GM18499 (cell line): ENCODE data around the gene STK25.

Experiments
- ATAC-seq: cut with Tn5 transposase; IDR thresholded peaks from one replicate; pipeline ENCODE4 v1.9.1; 2021; ENCODE audit warnings: moderate number of reproducible peaks; ENCODE audit not compliant: insufficient read depth, unreplicated experiment

Gene STK25

DNA sequence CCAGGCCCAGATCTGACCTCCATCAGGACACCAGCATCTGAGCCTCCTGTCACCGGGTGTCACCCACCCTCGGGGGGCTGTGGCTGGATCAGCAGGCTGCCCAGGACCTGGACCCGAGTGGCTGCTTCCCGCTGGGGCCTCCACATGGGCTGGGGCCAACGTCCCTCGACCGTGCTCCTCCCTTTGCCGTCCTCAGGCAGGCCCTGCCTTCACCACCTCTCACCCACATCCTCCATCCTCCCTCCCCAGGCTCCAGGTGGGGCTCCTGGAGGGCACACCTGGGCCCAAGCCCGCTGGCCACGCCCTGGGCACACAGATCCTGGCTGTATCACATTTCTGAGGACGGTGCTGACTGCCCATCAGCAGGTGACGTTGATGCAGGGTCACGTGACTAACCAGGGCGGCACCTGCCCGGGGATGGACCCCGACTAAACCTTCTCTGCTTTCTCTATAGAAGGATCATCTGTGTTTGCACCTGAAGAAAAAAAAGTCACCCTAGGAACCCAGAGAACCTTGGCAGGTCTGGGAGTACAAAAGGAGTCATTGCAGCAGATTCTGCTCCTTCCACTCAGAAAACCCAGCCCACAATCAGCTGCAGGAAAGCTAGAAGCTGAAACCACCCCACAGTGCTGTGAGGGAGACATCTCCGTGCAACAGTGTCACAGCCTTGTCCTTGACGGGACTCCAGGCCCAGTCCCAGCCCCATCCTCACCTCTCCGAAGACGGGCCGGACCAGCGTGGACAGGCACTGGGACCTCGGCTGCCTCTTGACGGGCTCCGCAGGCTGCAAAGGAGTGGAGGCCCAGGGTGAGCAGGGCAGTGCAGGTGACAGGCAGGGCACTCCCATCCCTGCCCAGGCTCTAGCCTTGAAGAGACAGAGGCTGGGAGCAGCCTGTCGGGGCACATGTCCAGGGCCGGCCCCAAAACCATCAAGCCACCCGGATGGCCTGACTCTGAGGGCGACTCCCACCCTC, 11.2 kb downstream of the STK25 start:
- no peak for ATAC-seq

DNA sequence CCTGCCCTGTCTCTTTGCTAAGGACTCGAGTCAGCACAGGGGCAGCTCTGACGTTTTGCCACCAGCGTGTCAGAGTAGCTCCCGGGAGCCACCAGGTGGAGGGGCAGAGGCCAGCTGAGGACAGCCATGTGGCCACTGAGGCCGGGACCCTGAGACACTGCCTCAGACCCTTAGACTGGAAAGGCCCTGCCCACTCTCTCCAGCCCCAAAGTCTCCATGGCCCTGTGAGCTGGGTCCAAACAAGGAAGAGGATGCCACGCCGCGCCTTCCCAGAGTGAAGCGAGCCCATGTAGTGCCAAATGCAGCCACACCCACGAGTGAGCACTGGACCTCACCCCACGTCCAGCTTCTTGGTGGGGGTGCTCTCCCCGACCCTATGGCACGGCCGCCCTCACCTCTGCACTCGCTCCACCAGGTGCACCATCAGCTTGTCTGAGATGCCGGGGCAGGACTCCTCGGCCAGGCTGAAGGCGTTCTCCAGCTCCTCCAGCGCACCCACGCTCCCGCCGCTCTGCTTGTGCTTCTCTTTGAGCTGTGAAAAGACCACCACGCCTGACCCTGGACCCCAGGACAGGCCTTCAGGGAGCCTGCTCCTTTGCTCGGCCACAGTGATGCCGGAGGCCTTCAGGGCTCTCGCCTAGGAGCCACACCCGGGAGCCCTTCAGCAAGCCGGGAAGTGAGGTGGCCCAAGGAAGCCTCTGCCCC, 12.2 kb downstream of the STK25 start:
- no peak for ATAC-seq

GRCh38 chr2:241495172-241496002, 13.0 kb downstream of the STK25 start:
- ATAC-seq: no peak

GRCh38 chr2:241494311-241494908, 14.0 kb downstream of the STK25 start:
- no peak for ATAC-seq

DNA sequence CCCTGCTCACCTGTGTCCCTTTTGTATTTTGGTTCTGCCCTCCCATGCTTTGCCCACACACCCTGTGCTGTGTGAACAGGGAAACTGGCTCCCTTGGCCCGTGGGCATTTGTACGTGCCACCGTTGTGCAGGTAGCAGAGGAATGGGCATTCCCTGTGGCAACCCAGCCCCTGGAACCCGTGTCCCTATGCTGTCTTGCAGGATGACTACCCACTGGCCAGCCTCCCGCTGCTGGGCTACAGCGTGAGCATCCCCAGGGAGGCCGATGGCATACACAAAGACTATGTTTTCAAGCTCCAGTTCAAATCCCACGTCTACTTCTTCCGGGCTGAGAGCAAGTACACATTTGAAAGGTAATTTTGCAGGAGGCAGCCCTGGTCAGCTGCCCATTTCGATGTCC, 15.3 kb downstream of the STK25 start:
- ATAC-seq: no peak

DNA sequence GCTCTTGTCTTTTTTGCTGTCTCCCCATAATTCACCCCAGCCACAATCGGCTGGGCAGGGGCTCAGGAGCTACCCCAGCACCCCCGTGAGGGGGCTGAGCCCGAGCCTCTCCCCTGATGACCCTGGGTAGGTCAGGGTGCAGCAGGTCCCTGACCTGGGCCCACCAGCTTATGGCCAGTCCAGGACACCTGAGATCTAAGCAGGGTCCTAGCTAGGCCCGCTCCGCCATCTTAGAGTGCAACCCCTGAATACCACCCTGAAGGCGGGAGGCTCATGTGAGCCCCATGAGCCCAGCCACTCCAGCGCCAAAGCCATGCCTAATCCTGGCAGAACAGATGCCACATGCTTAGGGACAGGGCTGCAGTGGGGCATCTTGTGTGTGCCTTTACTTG, 16.2 kb downstream of the STK25 start:
- no peak for ATAC-seq

GRCh38 chr2:241491549-241492173, 16.7 kb downstream of the STK25 start:
- ATAC-seq: no peak

GRCh38 chr2:241490825-241491506, 17.4 kb downstream of the STK25 start:
- ATAC-seq: no peak

DNA sequence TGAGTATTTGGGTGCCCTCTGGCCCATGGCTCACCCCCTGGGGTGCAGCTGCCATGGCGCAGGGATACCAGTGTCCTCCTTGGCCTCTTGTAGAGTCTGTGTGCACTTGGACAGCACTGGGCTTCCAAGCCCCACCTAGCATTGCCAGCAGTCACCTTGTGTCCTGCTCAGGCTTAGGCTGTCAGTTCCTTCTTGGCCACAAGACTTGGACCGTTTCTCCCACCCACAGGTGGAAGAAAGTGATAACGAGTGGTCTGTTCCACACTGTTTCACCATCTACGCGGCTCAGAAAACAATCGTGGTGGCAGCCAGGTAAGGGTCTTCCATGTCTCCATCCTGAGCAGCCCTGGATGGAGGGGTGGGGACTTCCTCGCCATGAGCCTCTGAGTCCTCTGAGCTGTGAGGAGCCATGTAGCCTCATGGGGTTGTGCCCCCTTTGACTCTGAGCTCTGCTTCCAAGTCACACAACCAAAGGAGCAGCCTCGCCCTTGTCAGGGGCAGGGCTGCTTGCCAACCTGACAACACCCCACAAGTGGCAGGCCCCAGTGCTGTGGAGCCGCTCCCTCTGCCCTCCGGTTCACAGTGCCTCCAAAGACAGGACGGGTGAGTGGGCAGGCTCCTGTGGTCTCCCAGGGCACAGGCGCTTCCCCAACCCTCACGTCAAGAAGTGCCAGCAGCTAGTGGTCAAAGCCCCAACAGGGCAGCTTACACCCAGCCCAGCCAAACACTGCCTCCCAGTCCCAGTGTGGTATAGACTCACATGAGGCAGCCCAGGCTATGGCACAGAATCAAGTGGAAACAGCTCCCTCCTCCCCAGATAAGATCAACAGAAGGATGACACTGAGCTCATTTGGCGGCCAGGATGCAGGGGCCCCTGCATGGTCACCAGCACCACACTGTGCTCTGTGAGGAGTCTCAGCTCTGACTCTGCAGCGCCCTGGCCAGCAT, 18.4 kb downstream of the STK25 start:
- no peak for ATAC-seq

DNA sequence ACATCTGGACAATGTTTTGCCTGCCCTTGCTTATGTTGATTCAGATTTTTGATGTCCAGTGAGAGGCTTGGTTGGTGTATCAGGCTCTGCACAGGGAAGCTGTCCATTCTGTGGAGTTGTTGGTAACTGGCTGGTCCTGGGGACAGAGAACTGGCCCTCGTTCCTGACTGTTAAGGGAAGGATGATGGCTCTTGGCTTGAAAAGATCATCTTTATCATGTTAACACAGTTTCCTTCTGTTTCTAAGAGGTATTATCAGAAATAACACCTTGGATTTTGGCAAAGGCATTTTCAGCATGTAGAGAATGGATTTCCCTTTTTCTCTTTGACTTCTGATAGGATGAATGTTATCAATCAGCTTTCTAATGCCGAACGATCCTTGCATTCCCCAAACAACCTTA, 19.3 kb downstream of the STK25 start:
- ATAC-seq: no peak

DNA sequence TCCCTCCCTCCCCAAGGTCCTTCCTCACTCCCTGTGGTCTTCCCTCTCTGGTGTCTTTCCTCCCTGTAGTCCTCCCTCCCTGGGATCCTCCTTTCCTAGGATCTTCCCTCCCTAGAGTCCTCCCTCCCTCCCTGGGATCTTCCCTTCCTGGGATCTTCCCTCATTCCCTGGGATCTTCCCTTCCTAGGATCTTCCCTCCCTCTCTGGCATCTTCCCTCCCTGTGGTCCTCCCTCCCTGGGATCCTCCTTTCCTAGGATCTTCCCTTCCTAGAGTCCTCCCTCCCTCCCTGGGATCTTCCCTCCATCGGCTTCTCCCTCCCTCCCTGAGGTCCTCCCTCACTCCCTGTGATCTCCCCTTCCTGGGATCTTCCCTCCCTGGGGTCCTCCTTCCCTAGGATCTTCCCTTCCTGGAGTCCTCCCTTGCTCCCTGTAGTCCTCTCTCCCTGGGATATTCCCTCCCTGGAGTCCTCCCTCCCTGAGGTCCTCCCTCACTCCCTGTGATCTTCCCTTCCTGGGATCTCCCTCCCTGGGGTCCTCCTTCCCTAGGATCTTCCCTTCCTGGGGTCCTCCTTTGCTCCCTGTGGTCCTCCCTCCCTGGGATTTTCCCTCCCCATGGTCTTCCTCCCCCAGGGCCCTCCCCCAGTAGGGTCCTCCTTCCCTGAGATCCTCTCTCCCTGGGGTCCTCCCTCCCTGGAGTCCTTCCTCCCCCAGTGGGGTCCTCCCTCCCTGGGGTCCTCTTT, 23.0 kb downstream of the STK25 start:
- no peak for ATAC-seq

GRCh38 chr2:241483305-241483704, 25.1 kb downstream of the STK25 start:
- ATAC-seq: no peak

DNA sequence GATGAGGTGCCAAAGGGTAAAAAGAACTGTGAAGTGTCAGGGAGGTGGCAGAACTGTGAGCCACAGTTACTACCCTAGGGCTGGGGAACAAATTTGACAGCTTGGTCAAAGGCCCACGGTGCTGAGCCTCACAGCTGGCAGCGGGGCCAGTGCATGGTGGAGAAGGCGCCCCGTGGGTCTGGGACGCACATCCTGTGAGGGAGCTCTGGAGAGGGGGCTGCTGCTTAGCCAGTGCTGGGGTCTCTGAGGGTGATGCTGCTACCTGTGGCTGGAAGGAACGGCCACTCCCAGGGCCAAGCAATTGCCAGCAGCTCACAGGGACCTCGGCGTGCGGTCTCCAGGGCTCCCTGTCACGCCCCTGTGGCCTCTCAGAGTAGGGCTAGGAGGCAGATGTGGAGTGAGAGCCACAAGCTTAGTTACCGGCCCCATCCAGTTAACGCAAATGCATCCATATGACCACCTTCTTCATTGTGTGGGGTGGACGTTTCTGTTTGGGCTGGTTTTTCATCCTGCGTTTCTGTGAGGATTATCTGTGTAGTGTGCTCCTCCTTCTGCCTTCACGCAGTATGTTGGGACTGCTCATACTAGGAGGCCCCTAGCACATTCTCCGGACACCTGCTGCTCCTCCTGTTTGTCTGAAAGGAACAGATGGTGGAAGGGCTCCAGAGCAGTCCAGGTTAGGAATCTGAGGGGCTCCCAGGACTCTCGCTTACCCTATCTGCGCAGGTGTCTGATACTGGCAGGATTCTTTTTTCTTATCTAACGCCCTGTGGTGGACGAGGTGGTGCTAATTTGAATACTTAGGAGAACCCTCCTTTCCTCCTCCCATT, 26.0 kb downstream of the STK25 start:
- no peak for ATAC-seq

- no peak for ATAC-seq
Measured at GRCh38 chr2:241481687-241482086, 26.7 kb downstream of the STK25 start.

GRCh38 chr2:241479026-241479898, 29.1 kb downstream of the STK25 start:
- ATAC-seq: no peak

DNA sequence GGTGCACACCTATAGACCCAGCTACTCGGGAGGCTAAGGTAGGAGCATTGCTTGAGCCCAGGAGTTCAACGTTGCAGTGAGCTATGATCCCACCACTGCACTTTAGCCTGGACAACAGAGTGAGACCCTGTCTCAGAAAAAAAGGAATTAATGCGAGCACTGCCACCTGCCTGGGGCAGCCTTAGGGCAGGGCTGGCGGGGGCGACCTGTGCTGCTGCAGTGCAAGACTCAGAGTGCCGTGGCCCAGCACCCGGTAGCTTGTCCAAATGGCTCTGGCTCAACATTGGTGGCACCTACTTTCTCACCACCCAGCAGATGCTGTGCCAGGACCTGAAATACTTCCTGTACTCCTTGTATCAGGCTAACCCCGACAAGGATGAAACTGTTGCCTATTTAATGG, 30.2 kb downstream of the STK25 start:
- ATAC-seq: no peak
